CD8-positive, alpha-beta memory T cell (primary cell): ENCODE data around the gene ACP7. TPM values are rescaled to one million over a fixed set of nuclear protein-coding genes. Genes with fewer than 3 reads are reported as not detected.

Source experiments
- CTCF ChIA-PET: fragments of 350-600 bp; sonication (Branson Sonifier 250); formaldehyde crosslinking; loops from one replicate; lab custom pipeline; 2021; ENCODE audit warnings: antibody characterized with exemption; lab: Charles Lee
- POLR2A ChIA-PET: fragments of 350-600 bp; sonication (Branson Sonifier 250); formaldehyde crosslinking; loops from one replicate; lab custom pipeline; 2021; ENCODE audit warnings: antibody characterized with exemption; lab: Charles Lee
- DNase-seq, 5 donors: peaks; one replicate each; pipeline versions ENCODE4 v3.0.0 to v3.0.0-alpha.2; 2020 to 2022; ENCODE audit warnings: mixed read lengths in 1 of 5
- H3K27ac ChIP-seq: one replicate; pipeline ENCODE4 v1.7.0; 2013; ENCODE audit warnings: low read depth, mild to moderate bottlenecking, low read length, moderate library complexity
- H3K27me3 ChIP-seq: 2 replicates; pipeline ENCODE4 v1.7.0; 2013; ENCODE audit warnings: low read length, mild to moderate bottlenecking; ENCODE audit not compliant: insufficient read depth, poor library complexity, severe bottlenecking
- H3K36me3 ChIP-seq: 2 replicates; pipeline ENCODE4 v1.7.0; 2013; ENCODE audit warnings: mild to moderate bottlenecking, low read length, moderate library complexity; ENCODE audit not compliant: insufficient read depth
- H3K4me1 ChIP-seq: 2 replicates; pipeline ENCODE4 v1.7.0; 2013; ENCODE audit warnings: mild to moderate bottlenecking, low read length, moderate library complexity; ENCODE audit not compliant: insufficient read depth
- H3K4me3 ChIP-seq: 2 replicates; pipeline ENCODE4 v1.7.0; 2013; ENCODE audit warnings: mild to moderate bottlenecking, low read length
- H3K9me3 ChIP-seq: 2 replicates; pipeline ENCODE4 v1.7.0; 2013; ENCODE audit warnings: mild to moderate bottlenecking, low read length
- H3K27ac Mint-ChIP-seq, 8 donors: one replicate each; pipeline ENCODE4 v1.8.0; 2020 to 2021; ENCODE audit warnings: mixed read lengths in 8 of 8, mild to moderate bottlenecking in 6 of 8, inconsistent platforms in 3 of 8, moderate library complexity in 3 of 8
- H3K27me3 Mint-ChIP-seq, 2 donors: one replicate each; pipeline ENCODE4 v1.8.0; 2020 to 2021; ENCODE audit warnings: mixed read lengths in 2 of 2, mild to moderate bottlenecking in 1 of 2, moderate library complexity in 1 of 2
- H3K36me3 Mint-ChIP-seq, 3 donors: one replicate each; pipeline ENCODE4 v1.8.0; 2020 to 2021; ENCODE audit warnings: mixed read lengths in 3 of 3, inconsistent platforms in 1 of 3, mild to moderate bottlenecking in 1 of 3
- H3K4me1 Mint-ChIP-seq, 3 donors: one replicate each; pipeline ENCODE4 v1.8.0; 2020 to 2021; ENCODE audit warnings: mixed read lengths in 3 of 3, inconsistent platforms in 1 of 3, mild to moderate bottlenecking in 1 of 3
- H3K4me3 Mint-ChIP-seq, 7 donors: one replicate each; pipeline ENCODE4 v1.8.0; 2020 to 2021; ENCODE audit warnings: mixed read lengths in 7 of 7, mild to moderate bottlenecking in 6 of 7, moderate library complexity in 4 of 7, inconsistent platforms in 2 of 7
- H3K9me3 Mint-ChIP-seq, 5 donors: one replicate each; pipeline ENCODE4 v1.8.0; 2020 to 2022; ENCODE audit warnings: mixed read lengths in 5 of 5, mild to moderate bottlenecking in 3 of 5, moderate library complexity in 2 of 5, inconsistent platforms in 1 of 5
- polyA plus RNA-seq: library from polyadenylated mRNA; unstranded; fragments of 300-500 nt; fragmentation: Illumina TruSeq; gene quantifications from one replicate; pipeline ENCODE4 v1.2.3, GENCODE V29; 2021
- total RNA-seq, 2 experiments: library from RNA; stranded (reverse); gene quantifications; one replicate each; pipeline ENCODE4 v1.2.3, GENCODE V29; 2021

ACP7 gene
- total and polyA plus RNA-seq, 3 experiments from 2014 or later: 0.22 TPM; not detected in 2

GRCh38 chr19:39124136-39124764, 40.1 kb downstream of the ACP7 start:
- POLR2A ChIA-PET: no interaction called here
- Histone ChIP-seq H3K9me3 (no peaks in the 10 kb centered on the region), H3K4me3 (no peak overlapping the region), H3K27ac (no peak overlapping the region), H3K27me3 (no peaks in the 10 kb centered on the region), H3K4me1 (peaks cover 3% of the 10 kb centered on the region), H3K36me3 (no peaks in the 10 kb centered on the region)
- CTCF ChIA-PET: no interaction called here
- peak overlapping the region; percentile 48 to 87 (median 79) for H3K4me3 Mint-ChIP-seq
- H3K4me1 Mint-ChIP-seq: peaks cover 26 to 53% (median 42%) of the 10 kb centered on the region in 3 donors
- H3K27ac Mint-ChIP-seq: peak overlapping the region in 6 of 8 donors; percentile 25 to 89 (median 60)
- no peak for DNase-seq
- H3K27me3 Mint-ChIP-seq: peaks cover 0 to 10% of the 10 kb centered on the region in 2 donors
- no peaks in the 10 kb centered on the region for H3K9me3 Mint-ChIP-seq
- H3K36me3 Mint-ChIP-seq: peaks cover 0 to 3% (median 0%) of the 10 kb centered on the region in 3 donors

- Mint-ChIP-seq H3K9me3 (no peaks in the 10 kb centered on the region), H3K27me3 (peaks cover 0 to 10% of the 10 kb centered on the region in 2 donors), H3K4me1 (peaks cover 26 to 59% (median 43%) of the 10 kb centered on the region in 3 donors), H3K27ac (peak overlapping the region; percentile 89 to 100 (median 98)), H3K36me3 (peaks cover 0 to 3% (median 0%) of the 10 kb centered on the region in 3 donors), H3K4me3 (peak overlapping the region; percentile 88 to 100 (median 96))
- POLR2A ChIA-PET: no interaction called here
- Histone ChIP-seq H3K4me3 (peak overlapping the region; percentile 95), H3K27ac (peak overlapping the region; percentile 74), H3K36me3 (no peaks in the 10 kb centered on the region), H3K9me3 (no peaks in the 10 kb centered on the region), H3K27me3 (no peaks in the 10 kb centered on the region), H3K4me1 (peaks cover 3% of the 10 kb centered on the region)
- DNase-seq: no peak
- CTCF ChIA-PET: no interaction called here
Measured at GRCh38 chr19:39125199-39125553, 41.0 kb downstream of the ACP7 start.

GRCh38 chr19:39125554-39126311, 41.6 kb downstream of the ACP7 start, which contains the start of gene PAK4:
TSS of gene PAK4 (plus strand) at chr19:39125786. CDS start at chr19:39169554, 43,768 bp downstream.
- Mint-ChIP-seq H3K4me1 (peaks cover 30 to 64% (median 49%) of the 10 kb centered on the region in 3 donors), H3K27ac (peak within 1 kb of the TSS; percentile 89 to 100 (median 98)), H3K4me3 (peak within 1 kb of the TSS; percentile 88 to 100 (median 96)), H3K36me3 (peaks cover 0 to 3% (median 0%) of the 10 kb centered on the region in 3 donors), H3K9me3 (no peaks in the 10 kb centered on the region), H3K27me3 (peaks cover 0 to 9% of the 10 kb centered on the region in 2 donors)
- peaks cover 3% of the 10 kb centered on the region for H3K4me1 ChIP-seq
- ChIA-PET CTCF (interaction anchor here (0.8 kb wide), 1 partner anchor 11 kb away, joined by 3 read pairs; no protein-coding TSS in a partner anchor), POLR2A (no interaction called here)
- no peaks in the 10 kb centered on the region for H3K36me3 ChIP-seq
- peak within 1 kb of the TSS; percentile 74 for H3K27ac ChIP-seq
- H3K9me3 ChIP-seq: no peaks in the 10 kb centered on the region
- DNase-seq: peak; percentile 94 to 96 (median 95)
- H3K4me3 ChIP-seq: peak within 1 kb of the TSS; percentile 95
- no peaks in the 10 kb centered on the region for H3K27me3 ChIP-seq

DNA sequence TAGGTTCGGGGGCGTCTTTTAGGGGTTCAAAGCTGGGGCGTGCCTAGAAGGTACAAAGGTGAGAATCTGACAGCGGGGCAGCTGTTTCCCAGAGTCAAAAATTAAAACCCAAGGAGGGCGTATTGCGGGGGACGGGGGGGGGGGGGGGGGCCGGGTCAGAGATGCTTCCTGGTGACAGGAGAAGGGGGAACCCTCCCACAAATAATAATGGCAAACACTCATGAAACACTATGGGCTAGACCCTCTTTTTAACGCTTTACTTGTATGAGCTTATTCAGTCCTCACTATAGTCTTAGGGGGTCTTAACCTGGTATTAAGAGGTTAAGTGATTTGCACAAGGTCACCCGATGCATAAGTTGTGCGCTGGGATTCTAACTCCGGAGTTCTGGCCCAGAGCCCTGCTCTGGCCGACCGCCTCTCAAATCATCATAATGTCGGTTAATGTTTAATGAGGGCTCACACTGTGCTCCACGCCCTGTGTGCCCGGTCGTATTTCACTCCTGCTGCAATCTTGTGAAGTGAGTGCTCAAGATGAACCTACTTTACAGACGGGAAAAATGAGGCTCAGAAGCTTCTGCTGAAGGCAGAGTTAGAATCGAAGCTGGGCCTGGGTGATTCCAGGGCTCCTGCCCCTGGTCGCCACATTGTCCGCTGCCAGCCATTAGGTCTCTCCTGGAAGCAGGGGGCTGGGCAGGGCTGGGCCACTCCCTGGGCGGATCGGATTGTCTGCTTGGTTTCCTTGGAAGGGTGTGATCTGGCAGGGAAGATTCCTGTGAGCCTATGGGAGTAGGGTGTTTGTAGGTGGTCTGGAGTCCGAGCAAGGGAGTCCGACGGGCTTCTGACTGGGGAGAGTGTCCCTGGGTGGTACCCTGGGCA, 42.4 kb downstream of the ACP7 start:
- Histone ChIP-seq H3K27ac (peak overlapping the region; percentile 74), H3K4me1 (peaks cover 3% of the 10 kb centered on the region), H3K9me3 (no peaks in the 10 kb centered on the region), H3K36me3 (no peaks in the 10 kb centered on the region), H3K4me3 (peak overlapping the region; percentile 95), H3K27me3 (no peaks in the 10 kb centered on the region)
- Mint-ChIP-seq H3K36me3 (peaks cover 0 to 3% (median 0%) of the 10 kb centered on the region in 3 donors), H3K27me3 (peaks cover 0 to 7% of the 10 kb centered on the region in 2 donors), H3K4me1 (peaks cover 33 to 72% (median 51%) of the 10 kb centered on the region in 3 donors), H3K27ac (peak overlapping the region; percentile 89 to 100 (median 98)), H3K4me3 (peak overlapping the region; percentile 88 to 100 (median 96)), H3K9me3 (no peaks in the 10 kb centered on the region)
- DNase-seq: peak in 1 of 5 donors; percentile 6
- ChIA-PET CTCF (interaction anchor here (0.8 kb wide), 1 partner anchor 10 kb away, joined by 3 read pairs; no protein-coding TSS in a partner anchor), POLR2A (interaction anchor here (0.6 kb wide), 1 partner anchor 11 kb away, joined by 3 read pairs; no protein-coding TSS in a partner anchor)

DNA sequence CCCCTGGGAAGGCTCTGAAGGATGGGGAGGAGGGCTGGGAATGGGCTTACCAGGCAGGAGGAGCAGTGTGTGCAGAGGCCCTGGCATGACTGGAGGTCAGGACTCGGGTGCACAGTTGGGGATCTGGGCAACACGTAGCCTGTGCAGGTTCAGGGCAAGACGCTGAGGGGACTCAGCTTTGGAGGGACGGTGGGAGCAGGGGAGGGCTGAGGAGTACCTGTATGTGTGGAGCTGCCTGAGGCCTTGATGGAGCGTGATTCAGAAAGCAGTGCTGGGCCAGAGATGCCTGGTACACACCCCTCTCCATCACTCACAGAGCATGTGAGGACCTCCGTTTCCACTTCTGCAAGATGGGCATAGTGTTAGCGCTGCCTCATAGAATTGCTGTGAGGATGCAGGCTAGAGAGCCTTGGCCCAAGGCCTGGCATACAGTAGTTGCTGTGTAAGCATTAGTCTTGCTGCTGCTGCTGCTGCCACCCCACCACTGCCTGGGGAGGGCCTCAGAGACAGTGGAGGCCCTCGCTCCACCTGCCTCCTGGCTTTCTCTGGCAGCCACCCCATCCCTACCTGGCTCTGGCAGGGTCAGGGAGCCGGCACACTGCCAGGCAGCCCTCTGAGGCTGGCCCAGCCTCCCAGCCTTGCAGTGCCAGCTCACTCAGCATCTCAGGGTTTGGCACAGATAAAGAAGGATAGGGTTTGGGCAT, 43.8 kb downstream of the ACP7 start:
- Mint-ChIP-seq H3K4me1 (peaks cover 42 to 81% (median 57%) of the 10 kb centered on the region in 3 donors), H3K9me3 (no peaks in the 10 kb centered on the region), H3K27me3 (peaks cover 0 to 4% of the 10 kb centered on the region in 2 donors), H3K27ac (peak overlapping the region; percentile 17 to 99 (median 76)), H3K36me3 (peaks cover 0 to 3% (median 0%) of the 10 kb centered on the region in 3 donors), H3K4me3 (peak overlapping the region in 4 of 7 donors; percentile 19 to 96 (median 47))
- Histone ChIP-seq H3K9me3 (no peaks in the 10 kb centered on the region), H3K4me1 (peaks cover 3% of the 10 kb centered on the region), H3K4me3 (no peak overlapping the region), H3K27me3 (no peaks in the 10 kb centered on the region), H3K27ac (no peak overlapping the region), H3K36me3 (no peaks in the 10 kb centered on the region)
- ChIA-PET POLR2A (no interaction called here), CTCF (no interaction called here)
- no peak for DNase-seq

DNA sequence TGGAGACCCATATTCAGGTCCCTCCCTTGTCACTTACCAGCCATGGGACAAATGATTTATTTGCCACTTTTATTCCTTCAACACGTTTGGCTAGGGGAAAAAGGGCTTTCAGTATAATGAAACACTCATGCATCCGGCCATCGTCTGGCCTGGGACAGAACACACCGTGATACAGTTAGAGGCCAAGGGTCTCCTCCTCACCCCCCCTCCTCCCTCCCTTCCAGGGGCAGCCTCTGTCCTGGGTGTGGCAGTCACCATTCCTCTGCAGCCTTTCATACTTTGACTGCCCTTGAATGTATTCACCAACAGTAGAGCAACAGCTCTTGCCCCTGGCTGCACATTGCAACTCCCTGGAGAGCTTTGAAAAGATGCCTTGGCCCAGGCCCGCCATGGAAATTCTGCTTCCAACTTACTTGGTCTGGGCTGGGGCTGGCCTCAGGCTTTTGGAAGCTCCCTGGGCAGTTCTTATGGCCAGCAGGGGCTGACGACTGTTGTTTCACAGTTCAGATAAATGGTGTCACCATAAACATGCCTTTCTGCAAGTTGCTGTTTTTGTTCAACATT, 44.4 kb downstream of the ACP7 start:
- DNase-seq: no peak
- Mint-ChIP-seq H3K27me3 (peaks cover 0 to 4% of the 10 kb centered on the region in 2 donors), H3K9me3 (no peaks in the 10 kb centered on the region), H3K36me3 (peaks cover 0 to 3% (median 0%) of the 10 kb centered on the region in 3 donors), H3K27ac (peak overlapping the region in 7 of 8 donors; percentile 24 to 89 (median 36)), H3K4me1 (peaks cover 42 to 84% (median 59%) of the 10 kb centered on the region in 3 donors), H3K4me3 (peak overlapping the region in 2 of 7 donors; percentile 19 to 35)
- peaks cover 3% of the 10 kb centered on the region for H3K4me1 ChIP-seq
- no peak overlapping the region for H3K4me3 ChIP-seq
- no peaks in the 10 kb centered on the region for H3K36me3 ChIP-seq
- no peaks in the 10 kb centered on the region for H3K9me3 ChIP-seq
- POLR2A ChIA-PET: no interaction called here
- CTCF ChIA-PET: no interaction called here
- H3K27me3 ChIP-seq: no peaks in the 10 kb centered on the region
- no peak overlapping the region for H3K27ac ChIP-seq

DNA sequence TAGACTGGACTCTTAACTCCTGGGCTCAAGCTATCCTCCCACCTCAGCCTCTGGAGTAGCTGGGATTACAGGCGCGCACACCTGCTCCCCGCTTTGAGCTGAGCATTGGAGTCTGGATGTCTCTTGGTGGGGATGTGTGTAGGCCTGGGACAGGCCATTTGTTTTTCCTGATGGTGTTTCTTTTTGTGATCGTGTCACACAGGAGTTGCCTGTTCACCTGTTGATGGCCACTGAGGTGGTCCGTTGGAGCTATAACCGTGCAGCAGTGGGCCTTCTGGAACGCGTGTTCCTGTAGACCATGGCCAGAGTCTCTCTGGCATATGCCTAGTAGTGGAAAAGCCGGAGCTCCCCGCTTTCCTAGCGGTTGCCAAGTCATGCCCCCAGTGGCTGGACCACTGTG, 44.9 kb downstream of the ACP7 start:
- DNase-seq: no peak
- POLR2A ChIA-PET: no interaction called here
- CTCF ChIA-PET: no interaction called here
- Histone ChIP-seq H3K4me1 (peaks cover 3% of the 10 kb centered on the region), H3K9me3 (no peaks in the 10 kb centered on the region), H3K36me3 (no peaks in the 10 kb centered on the region), H3K27ac (no peak overlapping the region), H3K27me3 (no peaks in the 10 kb centered on the region), H3K4me3 (no peak overlapping the region)
- Mint-ChIP-seq H3K36me3 (peaks cover 0 to 3% (median 0%) of the 10 kb centered on the region in 3 donors), H3K4me1 (peaks cover 40 to 85% (median 58%) of the 10 kb centered on the region in 3 donors), H3K9me3 (no peaks in the 10 kb centered on the region), H3K4me3 (peak overlapping the region in 1 of 7 donors; percentile 35), H3K27ac (peak overlapping the region in 4 of 8 donors; percentile 33 to 89 (median 45)), H3K27me3 (peaks cover 0 to 4% of the 10 kb centered on the region in 2 donors)
